GM18526 (cell line): Measurements from ENCODE around the gene BTBD7.

Experiments
- POLR2A ChIP-seq: IDR thresholded peaks from 3 replicates; pipeline ENCODE4 v1.6.1; 2011; ENCODE audit not compliant: insufficient read length; ENCODE audit errors: extremely low read depth

Gene BTBD7

GRCh38 chr14:93332853-93333630, at the start of gene BTBD7:
BTBD7 (minus strand) TSS chr14:93333036; CDS start chr14:93296051, 36,985 bp downstream.
- peak; percentile 76 for TF ChIP-seq POLR2A

- TF ChIP-seq POLR2A: no peak
Measured at GRCh38 chr14:93381644-93382043, 48.8 kb upstream of the BTBD7 start.

GRCh38 chr14:93379831-93380230, 47.0 kb upstream of the BTBD7 start:
- TF ChIP-seq POLR2A: no peak

- TF ChIP-seq POLR2A: no peak
Measured at GRCh38 chr14:93375673-93376156, 42.9 kb upstream of the BTBD7 start.

GRCh38 chr14:93369713-93370266, 37.0 kb upstream of the BTBD7 start:
- TF ChIP-seq POLR2A: no peak

- no peak for TF ChIP-seq POLR2A
Measured at GRCh38 chr14:93368996-93369712, 36.3 kb upstream of the BTBD7 start.

GRCh38 chr14:93348292-93348691, 15.5 kb upstream of the BTBD7 start:
- TF ChIP-seq POLR2A: no peak

GRCh38 chr14:93347850-93348249, 15.0 kb upstream of the BTBD7 start:
- TF ChIP-seq POLR2A: no peak

GRCh38 chr14:93346926-93347721, 14.3 kb upstream of the BTBD7 start, which contains the start of gene COX8C:
COX8C (plus strand) TSS chr14:93347182; CDS start chr14:93347269, 87 bp downstream.
- no peak for TF ChIP-seq POLR2A

- no peak for TF ChIP-seq POLR2A
Measured at GRCh38 chr14:93343797-93344196, 11.0 kb upstream of the BTBD7 start.

- no peak for TF ChIP-seq POLR2A
Measured at GRCh38 chr14:93343266-93343665, 10.4 kb upstream of the BTBD7 start.

GRCh38 chr14:93337884-93338283, 5.0 kb upstream of the BTBD7 start:
- TF ChIP-seq POLR2A: no peak

- TF ChIP-seq POLR2A: no peak
Measured at GRCh38 chr14:93337143-93337753, 4.4 kb upstream of the BTBD7 start.

GRCh38 chr14:93333631-93334103, 831 bp upstream of the BTBD7 start:
- no peak for TF ChIP-seq POLR2A
